ENCODE measurements around the gene PARD3B. TPM values are rescaled to one million over a fixed set of nuclear protein-coding genes. Genes with fewer than 3 reads are reported as not detected.

Gene PARD3B
- total and polyA plus RNA-seq, 10 of the 15 experiments (the other 5 are each of a cell fraction or from before 2014, with no cell fraction given) = 0.01 to 0.54 (median 0.07) TPM; not detected in 7

DNA sequence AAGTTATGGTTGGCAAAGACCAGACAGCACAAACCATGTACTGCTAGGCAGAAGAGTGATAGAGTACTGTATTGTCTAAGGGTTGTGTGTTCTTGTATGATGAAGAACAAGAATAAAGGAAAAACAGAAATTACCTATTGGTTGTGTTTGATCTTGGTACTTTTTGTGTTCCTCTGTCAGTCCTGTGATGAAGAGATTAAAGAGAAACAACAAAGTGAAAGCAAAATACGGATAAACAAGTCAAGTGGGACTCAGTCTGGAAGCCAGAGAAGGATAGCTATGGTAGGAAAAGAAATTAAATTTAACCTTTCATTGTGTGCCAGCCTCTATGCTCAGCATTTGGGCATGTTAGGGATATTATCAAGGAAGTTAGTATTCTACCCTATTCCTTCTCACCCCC lies 413.1 kb downstream of the PARD3B start:
- no peak overlapping the region for H3K4me2 ChIP-seq (ENCODE audit: control insufficient read depth, insufficient read depth)
- in situ Hi-C loops (cut with MboI) (no loop called here), intact Hi-C loops (cut with micrococcal nuclease; ENCODE audit: unreplicated experiment) (no loop called here)
- H2AFZ ChIP-seq (ENCODE audit: control insufficient read depth, low read depth, low read length) = no peak overlapping the region
- no peaks in the 10 kb centered on the region for H3K9me3 ChIP-seq (replicated peaks; ENCODE audit: control insufficient read depth, insufficient read depth, low read length)
- no peak overlapping the region for H3K27ac ChIP-seq (ENCODE audit: control insufficient read depth, insufficient read depth)
- ATAC-seq (no peak), FAIRE-seq (no peak), DNase-seq (ENCODE audit: low read depth, low spot score) (no peak)
- SMC1A ChIA-PET (ENCODE audit: uncharacterized antibody, unreplicated experiment) = no interaction called here
- CTCF ChIA-PET = no interaction called here
- H3K4me3 ChIP-seq = no peak overlapping the region
- RAD21 ChIA-PET (ENCODE audit: unreplicated experiment) = no interaction called here
- no peak for TF ChIP-seq PAX5 (IDR thresholded peaks at IDR 0.05; ENCODE audit: borderline replicate concordance, low read depth, low read length)
- TF ChIP-seq POU2F2 (IDR thresholded peaks at IDR 0.05; ENCODE audit: borderline replicate concordance, low read depth, low read length) = no peak
- no peak for TF ChIP-seq ZNF217 (IDR thresholded peaks at IDR 0.05)
- TF ChIP-seq TCF12 (IDR thresholded peaks at IDR 0.05; ENCODE audit: low read depth, low read length) = no peak
- no peak for TF ChIP-seq SREBF1 (IDR thresholded peaks at IDR 0.05; ENCODE audit: low read length)
- TF ChIP-seq, protein P1, sequence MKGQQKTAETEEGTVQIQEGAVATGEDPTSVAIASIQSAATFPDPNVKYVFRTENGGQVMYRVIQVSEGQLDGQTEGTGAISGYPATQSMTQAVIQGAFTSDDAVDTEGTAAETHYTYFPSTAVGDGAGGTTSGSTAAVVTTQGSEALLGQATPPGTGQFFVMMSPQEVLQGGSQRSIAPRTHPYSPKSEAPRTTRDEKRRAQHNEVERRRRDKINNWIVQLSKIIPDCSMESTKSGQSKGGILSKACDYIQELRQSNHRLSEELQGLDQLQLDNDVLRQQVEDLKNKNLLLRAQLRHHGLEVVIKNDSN (IDR thresholded peaks at IDR 0.05; ENCODE audit: borderline replicate concordance, extremely low read length, insufficient read depth, low read depth, low read length) = no peak
- no peak for TF ChIP-seq SRF (IDR thresholded peaks at IDR 0.05; ENCODE audit: low read depth in 2 of 2, low read length in 2 of 2)
- TF ChIP-seq RFX5 (IDR thresholded peaks at IDR 0.05; ENCODE audit: low read depth, low read length) = no peak
- no peak for TF ChIP-seq SMC3 (IDR thresholded peaks at IDR 0.05; ENCODE audit: borderline replicate concordance, low read length)
- TF ChIP-seq, protein P2, sequence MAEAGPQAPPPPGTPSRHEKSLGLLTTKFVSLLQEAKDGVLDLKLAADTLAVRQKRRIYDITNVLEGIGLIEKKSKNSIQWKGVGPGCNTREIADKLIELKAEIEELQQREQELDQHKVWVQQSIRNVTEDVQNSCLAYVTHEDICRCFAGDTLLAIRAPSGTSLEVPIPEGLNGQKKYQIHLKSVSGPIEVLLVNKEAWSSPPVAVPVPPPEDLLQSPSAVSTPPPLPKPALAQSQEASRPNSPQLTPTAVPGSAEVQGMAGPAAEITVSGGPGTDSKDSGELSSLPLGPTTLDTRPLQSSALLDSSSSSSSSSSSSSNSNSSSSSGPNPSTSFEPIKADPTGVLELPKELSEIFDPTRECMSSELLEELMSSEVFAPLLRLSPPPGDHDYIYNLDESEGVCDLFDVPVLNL (IDR thresholded peaks at IDR 0.05; ENCODE audit: low read depth, low read length) = no peak
- no peak for TF ChIP-seq RBBP5 (conservative IDR thresholded peaks at IDR 0.05)
- TF ChIP-seq TCF3 (IDR thresholded peaks at IDR 0.05; ENCODE audit: borderline replicate concordance, insufficient read depth, low read depth, low read length) = no peak
- TF ChIP-seq, protein P3, sequence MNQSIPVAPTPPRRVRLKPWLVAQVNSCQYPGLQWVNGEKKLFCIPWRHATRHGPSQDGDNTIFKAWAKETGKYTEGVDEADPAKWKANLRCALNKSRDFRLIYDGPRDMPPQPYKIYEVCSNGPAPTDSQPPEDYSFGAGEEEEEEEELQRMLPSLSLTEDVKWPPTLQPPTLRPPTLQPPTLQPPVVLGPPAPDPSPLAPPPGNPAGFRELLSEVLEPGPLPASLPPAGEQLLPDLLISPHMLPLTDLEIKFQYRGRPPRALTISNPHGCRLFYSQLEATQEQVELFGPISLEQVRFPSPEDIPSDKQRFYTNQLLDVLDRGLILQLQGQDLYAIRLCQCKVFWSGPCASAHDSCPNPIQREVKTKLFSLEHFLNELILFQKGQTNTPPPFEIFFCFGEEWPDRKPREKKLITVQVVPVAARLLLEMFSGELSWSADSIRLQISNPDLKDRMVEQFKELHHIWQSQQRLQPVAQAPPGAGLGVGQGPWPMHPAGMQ (IDR thresholded peaks at IDR 0.05; ENCODE audit: borderline replicate concordance) = no peak
- no peaks in the 10 kb centered on the region for H3K4me1 ChIP-seq (ENCODE audit: control insufficient read depth, insufficient read depth, low read length)
- no TSS peak for BruUV-seq (replicated peaks)
- no peak overlapping the region for H3K9ac ChIP-seq (ENCODE audit: control insufficient read depth, insufficient read depth, low read length)
- no peaks in the 10 kb centered on the region for H3K27me3 ChIP-seq (replicated peaks in 1 of 2; ENCODE audit: control insufficient read depth in 2 of 2, insufficient read depth in 2 of 2, low read length in 1 of 2)
- no peaks in the 10 kb centered on the region for H3K79me2 ChIP-seq (ENCODE audit: control insufficient read depth, insufficient read depth, low read length)
- POLR2A ChIA-PET = no interaction called here
- no peaks in the 10 kb centered on the region for H3K36me3 ChIP-seq (ENCODE audit: control insufficient read depth in 2 of 2, insufficient read depth in 2 of 2, low read length in 1 of 2)
- 11% methylated on average over 1 of the region's 1 CpG for WGBS (ENCODE audit: insufficient coverage, insufficient replicate concordance, low lambda C conversion rate, missing lambda C conversion rate)
- no peaks in the 10 kb centered on the region for H4K20me1 ChIP-seq (ENCODE audit: control insufficient read depth, insufficient read depth)
